Liver (tissue), 9 donors: Measurements from ENCODE around the gene UBALD2. TPM values are rescaled to one million over a fixed set of nuclear protein-coding genes. Genes with fewer than 3 reads are reported as not detected.

Experiments
- DNase-seq: peaks from one replicate; pipeline ENCODE4 v3.0.0-alpha.2; 2017; ENCODE audit warnings: low spot score
- H3K27ac ChIP-seq, 2 donors: one replicate each; pipeline ENCODE4 v1.7.0; 2013; ENCODE audit warnings: inconsistent platforms in 2 of 2, low read length in 2 of 2, control low read depth in 1 of 2, low read depth in 1 of 2, mild to moderate bottlenecking in 1 of 2
- H3K27me3 ChIP-seq, 4 donors: one replicate each; pipeline versions ENCODE4 v1.6.1 to v1.7.0; 2013; ENCODE audit warnings: low read length in 3 of 4, inconsistent platforms in 1 of 4, mild to moderate bottlenecking in 1 of 4, moderate library complexity in 1 of 4; ENCODE audit not compliant: control insufficient read depth in 4 of 4, insufficient read depth in 4 of 4
- H3K36me3 ChIP-seq, 4 donors: one replicate each; pipeline versions ENCODE4 v1.6.1 to v1.7.0; 2013; ENCODE audit warnings: low read length in 3 of 4, mild to moderate bottlenecking in 3 of 4, low read depth in 1 of 4, moderate library complexity in 1 of 4; ENCODE audit not compliant: control insufficient read depth in 4 of 4, insufficient read depth in 3 of 4
- H3K4me1 ChIP-seq, 4 donors: one replicate each; pipeline versions ENCODE4 v1.6.1 to v1.7.0; 2013; ENCODE audit warnings: low read length in 3 of 4, mild to moderate bottlenecking in 3 of 4, moderate library complexity in 1 of 4; ENCODE audit not compliant: control insufficient read depth in 4 of 4, insufficient read depth in 4 of 4
- H3K4me3 ChIP-seq, 3 donors: one replicate each; pipeline versions ENCODE4 v1.6.1 to v1.7.0; 2013; ENCODE audit warnings: low read length in 3 of 3, control low read depth in 1 of 3, low read depth in 1 of 3, mild to moderate bottlenecking in 1 of 3
- H3K9ac ChIP-seq, 2 donors: one replicate each; pipeline ENCODE4 v1.7.0; 2013; ENCODE audit warnings: low read length in 2 of 2, mild to moderate bottlenecking in 2 of 2, moderate library complexity in 2 of 2, control low read depth in 1 of 2, low read depth in 1 of 2
- H3K9me3 ChIP-seq, 4 donors: one replicate each; pipeline versions ENCODE4 v1.6.1 to v1.7.0; 2013; ENCODE audit warnings: low read length in 3 of 4; ENCODE audit not compliant: control insufficient read depth in 4 of 4
- ATF3 ChIP-seq: IDR thresholded peaks from 2 replicates; pipeline ENCODE4 v1.6.1; 2016; ENCODE audit warnings: antibody characterized with exemption
- CTCF ChIP-seq: fragments of 150-350 bp; IDR thresholded peaks from 2 replicates; pipeline ENCODE4 v1.5.1; 2017; ENCODE audit warnings: improper control_type of control experiment, low read depth, low read length; ENCODE audit not compliant: missing input control
- EGR1 ChIP-seq, 2 donors: IDR thresholded peaks; 2 replicates each; pipeline ENCODE4 v1.6.1; 2016 to 2018; ENCODE audit warnings: antibody characterized with exemption in 2 of 2, low read depth in 2 of 2
- FOXA1 ChIP-seq: IDR thresholded peaks from 2 replicates; pipeline ENCODE4 v1.6.1; 2016; ENCODE audit warnings: antibody characterized with exemption
- FOXA2 ChIP-seq: IDR thresholded peaks from 2 replicates; pipeline ENCODE4 v1.6.1; 2016; ENCODE audit warnings: antibody characterized with exemption
- HNF4A ChIP-seq, 2 donors: conservative IDR thresholded peaks; 2 replicates each; pipeline ENCODE4 v1.6.1; 2016; ENCODE audit warnings: antibody characterized with exemption in 2 of 2, mild to moderate bottlenecking in 2 of 2
- HNF4G ChIP-seq: IDR thresholded peaks from 2 replicates; pipeline ENCODE4 v1.6.1; 2016; ENCODE audit warnings: antibody characterized with exemption
- JUND ChIP-seq, 2 donors: IDR thresholded peaks; 2 replicates each; pipeline ENCODE4 v1.6.1; 2016; ENCODE audit warnings: antibody characterized with exemption in 2 of 2
- MAX ChIP-seq: IDR thresholded peaks from 2 replicates; pipeline ENCODE4 v1.6.1; 2016; ENCODE audit warnings: antibody characterized with exemption
- RAD21 ChIP-seq, 2 donors: IDR thresholded peaks; 2 replicates each; pipeline ENCODE4 v1.6.1; 2016; ENCODE audit warnings: antibody characterized with exemption in 2 of 2, mild to moderate bottlenecking in 2 of 2
- REST ChIP-seq: IDR thresholded peaks from 2 replicates; pipeline ENCODE4 v1.6.1; 2016; ENCODE audit warnings: antibody characterized with exemption, mild to moderate bottlenecking
- RXRA ChIP-seq, 2 donors: IDR thresholded peaks; 2 replicates each; pipeline ENCODE4 v1.6.1; 2017 to 2018; ENCODE audit warnings: antibody characterized with exemption in 2 of 2, mild to moderate bottlenecking in 1 of 2
- SP1 ChIP-seq: IDR thresholded peaks from 2 replicates; pipeline ENCODE4 v1.6.1; 2018; ENCODE audit warnings: antibody characterized with exemption, mild to moderate bottlenecking
- TAF1 ChIP-seq: conservative IDR thresholded peaks from 2 replicates; pipeline ENCODE4 v1.6.1; 2016; ENCODE audit warnings: antibody characterized with exemption, mild to moderate bottlenecking
- YY1 ChIP-seq: IDR thresholded peaks from 2 replicates; pipeline ENCODE4 v1.6.1; 2016; ENCODE audit warnings: antibody characterized with exemption, mild to moderate bottlenecking
- ZBTB33 ChIP-seq: IDR thresholded peaks from 2 replicates; pipeline ENCODE4 v1.6.1; 2016; ENCODE audit warnings: antibody characterized with exemption
- whole genome bisulfite sequencing: extraction: QIAGEN DNeasy Blood & Tissue Kit; methylation state at CpG from one replicate; pipeline ENCODE4 v1.1.7; 2013; 5-methylcytosine and 5-hydroxymethylcytosine counted together
- polyA plus RNA-seq, 2 donors: library from polyadenylated mRNA; stranded (reverse) in 1 of 2; unstranded in 1 of 2; fragments of 200-250 nt in 1 of 2; fragments of >200 nt in 1 of 2; fragmentation: Nextera tagmentation in 1 of 2; extraction: Ambion mirVana in 1 of 2; gene quantifications; one replicate each; pipeline versions ENCODE4 v1.2.1 to v1.2.3, GENCODE V29; 2013 to 2015
- total RNA-seq, 2 donors: library from RNA; depleted of rRNA; stranded (reverse); fragments of >200 nt; gene quantifications; one replicate each; pipeline ENCODE4 v1.2.3, GENCODE V29; 2014
- donor health status: healthy.
- donor health status: healthy.
- donor health status: healthy.
- donor health status: healthy.
- donor health status: healthy.

UBALD2 gene
- total and polyA plus RNA-seq, 4 donors = 1.4 to 6.5 (median 3.6) TPM

GRCh38 chr17:76232342-76232741 lies 32.8 kb upstream of the UBALD2 start:
- Histone ChIP-seq H3K27ac (no peak overlapping the region), H3K36me3 (no peaks in the 10 kb centered on the region), H3K9me3 (no peaks in the 10 kb centered on the region), H3K9ac (no peak overlapping the region), H3K27me3 (no peaks in the 10 kb centered on the region), H3K4me3 (no peak overlapping the region), H3K4me1 (no peaks in the 10 kb centered on the region)
- no peak for TF ChIP-seq ZBTB33
- TF ChIP-seq RAD21 (IDR thresholded peaks at IDR 0.05) = no peak
- no peak for TF ChIP-seq JUND (IDR thresholded peaks at IDR 0.05)
- TF ChIP-seq HNF4A (conservative IDR thresholded peaks at IDR 0.05) = no peak
- TF ChIP-seq YY1 = no peak
- TF ChIP-seq CTCF = no peak
- no peak for TF ChIP-seq FOXA2
- TF ChIP-seq REST = no peak
- no peak for TF ChIP-seq SP1
- TF ChIP-seq HNF4G = no peak
- no peak for TF ChIP-seq MAX
- TF ChIP-seq RXRA (IDR thresholded peaks at IDR 0.05) = no peak
- no peak for TF ChIP-seq TAF1
- TF ChIP-seq EGR1 (IDR thresholded peaks at IDR 0.05; ENCODE audit: low read depth in 2 of 2) = no peak
- TF ChIP-seq FOXA1 = no peak
- no peak for TF ChIP-seq ATF3
- no peak for DNase-seq
- WGBS = 93% methylated on average over 2 of the region's 2 CpGs
